C4-2B (cell line): ENCODE measurements around the gene GRIN1.

Source experiments
- H3K27ac ChIP-seq: fragments of 450-650 bp; 2 replicates; pipeline ENCODE4 v1.5.1; 2017
- CTCF ChIP-seq: fragments of 450-650 bp; conservative IDR thresholded peaks from 2 replicates; pipeline ENCODE4 v1.5.1; 2017; ENCODE audit warnings: mild to moderate bottlenecking
- ZFX ChIP-seq: fragments of 450-650 bp; IDR thresholded peaks from 2 replicates; pipeline ENCODE4 v1.6.1; 2017

Gene GRIN1

GRCh38 chr9:137213160-137214060, 74.5 kb downstream of the GRIN1 start:
- TF ChIP-seq CTCF (no peak; the same call in 1 of the 2 replicates), ZFX (no peak)
- H3K27ac ChIP-seq, result no peak overlapping the region

GRCh38 chr9:137214620-137215019, 75.7 kb downstream of the GRIN1 start:
- no peak overlapping the region for H3K27ac ChIP-seq
- TF ChIP-seq ZFX (no peak), CTCF (no peak)

GRCh38 chr9:137215196-137215986, 76.4 kb downstream of the GRIN1 start:
- H3K27ac ChIP-seq, result no peak overlapping the region
- TF ChIP-seq ZFX (no peak), CTCF (no peak)

GRCh38 chr9:137216188-137216965, 77.4 kb downstream of the GRIN1 start:
- peak overlapping the region; percentile 98 for H3K27ac ChIP-seq
- TF ChIP-seq CTCF, result no peak

GRCh38 chr9:137217276-137218211, 78.6 kb downstream of the GRIN1 start:
- no peak; the same call in 1 of the 2 replicates for TF ChIP-seq CTCF
- no peak; the same call in 1 of the 2 replicates for TF ChIP-seq ZFX
- peak overlapping the region; percentile 98 for H3K27ac ChIP-seq

- TF ChIP-seq CTCF (no peak), ZFX (0 out of 2 replicates have a peak, but pooled peaks have one; percentile 51)
- peak overlapping the region; percentile 98 for H3K27ac ChIP-seq
Observed at GRCh38 chr9:137218212-137218753, 79.3 kb downstream of the GRIN1 start.
